ENCODE data around the gene MOB2. TPM values are rescaled to one million over a fixed set of nuclear protein-coding genes. Genes with fewer than 3 reads are reported as not detected.

MOB2 gene
- total and polyA plus RNA-seq, 5 experiments from 2014 or later: 29.1 to 84.3 (median 47.9) TPM

- Mint-ChIP-seq H3K27me3 (peaks cover 0 to 1% (median 0%) of the 10 kb centered on the region in 5 donors), H3K4me1 (peaks cover 0 to 9% (median 4%) of the 10 kb centered on the region in 4 donors), H3K9me3 (no peaks in the 10 kb centered on the region), H3K27ac (peak overlapping the region in 2 of 10 donors; percentile 24 to 77), H3K4me3 (no peak overlapping the region), H3K36me3 (no peaks in the 10 kb centered on the region)
- ATAC-seq (no peak), DNase-seq (no peak)
- POLR2A ChIA-PET: interaction anchor here (1.0 to 1.5 kb wide), 2 partner anchors 14 to 142 kb away, joined by 3 read pairs; no protein-coding TSS in a partner anchor
Observed at GRCh38 chr11:1451781-1452470, 34.7 kb downstream of the MOB2 start.

- Mint-ChIP-seq H3K4me1 (peaks cover 0 to 8% (median 4%) of the 10 kb centered on the region in 4 donors), H3K27me3 (peaks cover 0 to 1% (median 0%) of the 10 kb centered on the region in 5 donors), H3K9me3 (no peaks in the 10 kb centered on the region), H3K4me3 (no peak overlapping the region), H3K27ac (peak overlapping the region in 1 of 10 donors; percentile 18), H3K36me3 (no peaks in the 10 kb centered on the region)
- DNase-seq (no peak), ATAC-seq (no peak)
- POLR2A ChIA-PET: no interaction called here
Observed at GRCh38 chr11:1450949-1451710, 35.4 kb downstream of the MOB2 start.

- POLR2A ChIA-PET: interaction anchor here (0.6 kb wide), 1 partner anchor 27 kb away, joined by 3 read pairs; no protein-coding TSS in a partner anchor
- Mint-ChIP-seq H3K4me3 (no peak overlapping the region), H3K4me1 (peaks cover 0 to 3% (median under 1%) of the 10 kb centered on the region in 4 donors), H3K27me3 (peaks cover 0 to 1% (median 0%) of the 10 kb centered on the region in 5 donors), H3K9me3 (no peaks in the 10 kb centered on the region), H3K36me3 (no peaks in the 10 kb centered on the region), H3K27ac (no peak overlapping the region)
- DNase-seq: no peak
- no peak for ATAC-seq
Observed at GRCh38 chr11:1450344-1450875, 36.2 kb downstream of the MOB2 start.

GRCh38 chr11:1449490-1450243 is 36.9 kb downstream of the MOB2 start:
- Mint-ChIP-seq H3K27ac (no peak overlapping the region), H3K27me3 (peaks cover 0 to 3% (median 0%) of the 10 kb centered on the region in 5 donors), H3K4me3 (no peak overlapping the region), H3K4me1 (peaks cover 0 to 3% (median 0%) of the 10 kb centered on the region in 4 donors), H3K9me3 (no peaks in the 10 kb centered on the region), H3K36me3 (no peaks in the 10 kb centered on the region)
- DNase-seq: no peak
- ATAC-seq: no peak
- POLR2A ChIA-PET: interaction anchor here (0.6 kb wide), 1 partner anchor 28 kb away, joined by 3 read pairs; no protein-coding TSS in a partner anchor

GRCh38 chr11:1448882-1449281 is 37.7 kb downstream of the MOB2 start:
- peaks cover 0 to 3% (median 0%) of the 10 kb centered on the region in 5 donors for H3K27me3 Mint-ChIP-seq
- POLR2A ChIA-PET: no interaction called here
- no peak for DNase-seq
- no peaks in the 10 kb centered on the region for H3K36me3 Mint-ChIP-seq
- ATAC-seq: no peak
- H3K27ac Mint-ChIP-seq: no peak overlapping the region
- peaks cover 0 to 3% (median 0%) of the 10 kb centered on the region in 4 donors for H3K4me1 Mint-ChIP-seq
- no peaks in the 10 kb centered on the region for H3K9me3 Mint-ChIP-seq
- no peak overlapping the region for H3K4me3 Mint-ChIP-seq

- Mint-ChIP-seq H3K36me3 (no peaks in the 10 kb centered on the region), H3K4me3 (no peak overlapping the region), H3K4me1 (peaks cover 0 to 3% (median 0%) of the 10 kb centered on the region in 4 donors), H3K9me3 (no peaks in the 10 kb centered on the region), H3K27me3 (peaks cover 0 to 3% (median 0%) of the 10 kb centered on the region in 5 donors), H3K27ac (no peak overlapping the region)
- ATAC-seq (no peak), DNase-seq (no peak)
- POLR2A ChIA-PET: no interaction called here
Observed at GRCh38 chr11:1447845-1448825, 38.4 kb downstream of the MOB2 start.

GRCh38 chr11:1446623-1447022 is 40.0 kb downstream of the MOB2 start:
- Mint-ChIP-seq H3K36me3 (no peaks in the 10 kb centered on the region), H3K9me3 (no peaks in the 10 kb centered on the region), H3K27me3 (peaks cover 0 to 3% (median 0%) of the 10 kb centered on the region in 5 donors), H3K27ac (no peak overlapping the region), H3K4me1 (no peaks in the 10 kb centered on the region), H3K4me3 (no peak overlapping the region)
- DNase-seq (no peak), ATAC-seq (no peak)
- POLR2A ChIA-PET: no interaction called here

GRCh38 chr11:1445741-1446445 is 40.7 kb downstream of the MOB2 start:
- POLR2A ChIA-PET: no interaction called here
- H3K9me3 Mint-ChIP-seq: no peaks in the 10 kb centered on the region
- H3K4me3 Mint-ChIP-seq: no peak overlapping the region
- H3K36me3 Mint-ChIP-seq: no peaks in the 10 kb centered on the region
- H3K27ac Mint-ChIP-seq: no peak overlapping the region
- H3K27me3 Mint-ChIP-seq: peaks cover 0 to 3% (median 0%) of the 10 kb centered on the region in 5 donors
- no peaks in the 10 kb centered on the region for H3K4me1 Mint-ChIP-seq
- DNase-seq: no peak
- no peak for ATAC-seq

- POLR2A ChIA-PET: no interaction called here
- no peak for DNase-seq
- H3K4me3 Mint-ChIP-seq: no peak overlapping the region
- no peaks in the 10 kb centered on the region for H3K36me3 Mint-ChIP-seq
- peaks cover 0 to 3% (median 0%) of the 10 kb centered on the region in 5 donors for H3K27me3 Mint-ChIP-seq
- peak overlapping the region in 1 of 10 donors; percentile 78 for H3K27ac Mint-ChIP-seq
- ATAC-seq: no peak
- no peaks in the 10 kb centered on the region for H3K4me1 Mint-ChIP-seq
- H3K9me3 Mint-ChIP-seq: no peaks in the 10 kb centered on the region
Observed at GRCh38 chr11:1444823-1445422, 41.7 kb downstream of the MOB2 start.

- POLR2A ChIA-PET: no interaction called here
Observed at GRCh38 chr11:1444321-1444720, 42.3 kb downstream of the MOB2 start.

GRCh38 chr11:1443737-1444136 is 42.8 kb downstream of the MOB2 start:
- no peak for DNase-seq
- Mint-ChIP-seq H3K4me3 (no peak overlapping the region), H3K36me3 (no peaks in the 10 kb centered on the region), H3K4me1 (no peaks in the 10 kb centered on the region), H3K9me3 (no peaks in the 10 kb centered on the region), H3K27me3 (peaks cover 0 to 3% (median 0%) of the 10 kb centered on the region in 5 donors), H3K27ac (no peak overlapping the region)
- ATAC-seq: no peak
- POLR2A ChIA-PET: no interaction called here

More at GRCh38 chr11:1444321-1444720, 42.3 kb downstream of the MOB2 start:
- H3K27me3 Mint-ChIP-seq: peaks cover 0 to 5% (median 0%) of the 10 kb centered on the region in 5 donors
- H3K9me3 Mint-ChIP-seq: no peaks in the 10 kb centered on the region
- DNase-seq (no peak), ATAC-seq (no peak)
- no peak overlapping the region for H3K4me3 Mint-ChIP-seq
- H3K36me3 Mint-ChIP-seq: no peaks in the 10 kb centered on the region
- no peaks in the 10 kb centered on the region for H3K4me1 Mint-ChIP-seq
- H3K27ac Mint-ChIP-seq: no peak overlapping the region

Measured in naive thymus-derived CD8-positive, alpha-beta T cell (primary cell).